Fibroblast of skin of left quadriceps (primary cell): Measurements from ENCODE around the gene SYS1.

Experiments
- DNase-seq, 2 experiments: peaks; one replicate each; pipeline ENCODE4 v3.0.0-alpha.2; 2013; ENCODE audit warnings: low read depth in 2 of 2

SYS1 gene

DNA sequence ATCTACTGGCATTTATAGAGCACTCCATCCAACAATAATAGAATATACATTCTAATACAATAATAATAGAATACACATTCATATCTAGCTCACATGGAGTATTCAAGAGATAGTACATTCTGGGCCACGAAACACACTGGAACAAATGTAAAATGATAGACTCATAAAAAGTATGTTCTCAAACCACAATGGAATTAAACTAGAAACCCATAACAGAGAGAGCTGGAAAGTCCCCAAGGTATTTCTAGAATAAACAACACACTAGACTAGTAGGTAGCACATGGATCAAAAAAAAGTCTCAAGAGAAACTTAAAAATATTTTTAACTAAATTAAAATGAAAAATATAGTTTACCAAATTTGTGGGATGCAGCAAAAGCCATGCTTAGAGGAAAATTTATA lies 24.3 kb downstream of the SYS1 start:
- no peak for DNase-seq

GRCh38 chr20:45390931-45391330 lies 28.0 kb downstream of the SYS1 start:
- no peak for DNase-seq

DNA sequence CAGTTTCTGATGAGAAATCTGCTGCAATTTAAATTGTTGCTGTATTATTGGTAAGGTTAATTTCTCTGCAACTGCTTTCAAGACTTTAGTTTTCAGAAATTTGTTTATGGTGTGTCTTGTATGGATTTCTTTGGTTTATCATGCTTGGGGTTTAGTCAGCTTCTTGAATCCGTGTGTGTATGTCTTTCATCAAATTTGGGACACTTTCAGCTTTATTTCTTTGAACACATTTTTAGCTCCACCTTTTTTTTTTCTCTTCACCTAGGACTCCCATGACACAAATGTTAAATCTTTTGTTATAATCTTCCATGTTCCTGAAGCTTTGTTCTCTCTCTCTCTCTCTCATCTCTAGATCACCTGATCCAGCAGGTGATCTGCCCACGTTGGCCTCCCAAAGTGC lies 28.6 kb downstream of the SYS1 start:
- DNase-seq: no peak

DNA sequence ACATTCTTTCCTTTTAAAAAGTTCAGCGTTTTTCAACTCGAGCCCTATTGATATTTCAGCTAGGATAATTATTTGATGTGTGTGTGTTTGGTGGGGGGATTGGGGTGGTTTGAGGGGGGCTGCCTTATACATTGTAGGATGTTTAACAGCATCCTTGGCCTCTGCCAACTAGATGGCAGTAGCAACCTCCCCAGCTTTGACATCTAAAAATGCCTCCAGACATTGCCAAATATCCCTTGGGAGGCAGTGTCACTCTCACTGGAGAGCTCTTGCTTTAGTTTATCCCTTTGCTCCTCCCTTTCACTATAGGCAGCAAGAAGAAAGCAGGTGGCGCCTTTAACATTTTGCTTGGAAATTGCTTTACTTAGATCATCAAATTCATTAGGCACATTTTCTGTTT lies 29.8 kb downstream of the SYS1 start:
- no peak for DNase-seq

DNA sequence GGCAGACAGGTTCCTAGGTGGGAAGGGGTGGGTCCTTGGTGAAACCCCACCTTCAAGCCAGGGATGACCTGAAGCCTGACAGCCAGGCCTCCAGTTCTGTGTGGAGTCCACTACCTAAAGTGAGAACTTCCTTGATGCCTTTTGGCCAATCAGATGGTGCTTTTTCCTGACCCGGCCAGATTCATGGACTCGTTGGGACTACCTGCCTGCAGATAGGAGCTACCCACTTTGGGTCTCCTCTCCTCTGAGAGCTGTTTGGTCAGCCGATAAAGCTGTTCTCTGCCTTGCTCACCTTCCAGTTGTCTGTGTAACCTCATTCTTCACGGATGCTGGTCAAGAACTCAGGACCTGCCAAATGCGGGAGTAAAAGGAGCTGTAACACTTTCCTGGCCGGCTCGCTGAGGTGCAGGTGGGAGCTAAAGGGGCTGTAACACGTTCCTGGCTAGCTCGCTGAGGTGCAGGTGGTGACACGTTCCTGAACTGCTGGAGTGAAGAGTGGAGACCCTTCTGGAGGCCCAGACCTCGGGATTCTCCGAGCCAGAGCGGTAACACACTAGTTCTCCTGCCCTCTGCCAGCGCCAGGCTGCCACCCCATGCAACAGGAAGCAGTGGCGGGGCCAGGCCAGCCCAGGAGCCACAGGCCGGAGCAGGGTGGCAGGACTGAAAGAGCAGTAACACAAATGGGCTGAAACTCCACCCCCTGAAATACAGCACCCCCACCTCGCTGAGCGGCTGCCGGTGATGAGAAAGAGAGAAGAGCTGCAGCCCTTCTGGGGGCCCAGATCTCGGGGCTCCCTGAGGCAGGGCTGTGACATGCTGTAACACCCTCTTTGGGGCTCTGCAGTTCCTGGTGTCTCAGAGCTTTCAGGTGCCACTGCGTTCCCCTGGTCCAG lies 31.5 kb downstream of the SYS1 start:
- DNase-seq: no peak

- DNase-seq: no peak
Observed at GRCh38 chr20:45395114-45395415, 32.1 kb downstream of the SYS1 start.

- no peak for DNase-seq
Observed at GRCh38 chr20:45399018-45399417, 36.1 kb downstream of the SYS1 start.

DNA sequence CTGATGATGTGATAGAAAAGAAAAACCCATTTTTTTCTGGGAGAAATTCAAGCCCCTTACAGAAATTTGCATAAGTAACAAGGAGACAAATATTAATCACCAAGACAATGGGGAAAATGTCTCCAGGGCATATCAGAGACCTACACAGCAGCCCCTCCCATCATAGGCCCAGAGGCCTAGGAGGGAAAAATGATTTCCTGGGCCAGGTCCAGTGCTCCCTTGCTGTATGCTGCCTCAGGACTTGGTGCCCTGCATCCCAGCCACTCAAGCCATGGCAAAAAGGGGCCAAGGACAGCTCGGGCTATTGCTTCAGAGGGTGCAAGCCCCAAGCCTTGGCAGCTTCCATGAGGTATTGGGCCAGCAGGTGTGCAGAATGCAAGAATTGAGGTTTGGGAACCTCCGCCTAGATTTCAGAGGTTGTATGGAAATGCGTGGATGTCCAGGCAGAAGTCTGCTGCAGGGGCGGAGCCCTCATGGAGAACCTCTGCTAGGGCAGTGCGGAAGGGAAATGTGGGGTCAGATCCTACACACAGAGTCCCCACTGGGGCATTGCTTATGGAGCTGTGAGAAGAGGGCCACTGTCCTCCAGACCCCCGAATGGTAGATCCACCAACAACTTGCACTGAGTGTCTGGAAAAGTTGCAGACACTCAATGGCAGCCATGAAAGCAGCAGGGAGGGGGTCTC lies 37.5 kb downstream of the SYS1 start:
- DNase-seq: no peak

GRCh38 chr20:45402946-45403345 lies 40.0 kb downstream of the SYS1 start:
- DNase-seq: no peak

DNA sequence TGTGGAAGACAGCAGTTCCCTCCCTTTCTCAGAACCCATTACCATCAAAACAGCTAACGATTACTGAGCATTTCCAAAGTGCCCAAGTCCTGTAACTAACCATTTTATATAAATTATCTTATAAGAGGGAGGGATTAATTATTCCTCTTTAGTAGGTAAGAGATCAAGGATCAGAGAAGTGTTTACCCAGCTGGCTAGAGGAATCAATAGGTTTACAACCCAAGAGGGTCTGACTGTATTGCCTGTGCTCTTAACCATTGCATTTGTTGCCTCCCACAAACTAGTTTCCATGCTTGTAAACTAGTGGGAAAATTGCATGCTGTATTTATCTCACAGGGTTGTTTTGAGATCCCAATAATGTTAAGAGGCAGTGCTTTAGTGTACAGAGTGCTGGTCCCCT lies 41.5 kb downstream of the SYS1 start:
- no peak for DNase-seq

DNA sequence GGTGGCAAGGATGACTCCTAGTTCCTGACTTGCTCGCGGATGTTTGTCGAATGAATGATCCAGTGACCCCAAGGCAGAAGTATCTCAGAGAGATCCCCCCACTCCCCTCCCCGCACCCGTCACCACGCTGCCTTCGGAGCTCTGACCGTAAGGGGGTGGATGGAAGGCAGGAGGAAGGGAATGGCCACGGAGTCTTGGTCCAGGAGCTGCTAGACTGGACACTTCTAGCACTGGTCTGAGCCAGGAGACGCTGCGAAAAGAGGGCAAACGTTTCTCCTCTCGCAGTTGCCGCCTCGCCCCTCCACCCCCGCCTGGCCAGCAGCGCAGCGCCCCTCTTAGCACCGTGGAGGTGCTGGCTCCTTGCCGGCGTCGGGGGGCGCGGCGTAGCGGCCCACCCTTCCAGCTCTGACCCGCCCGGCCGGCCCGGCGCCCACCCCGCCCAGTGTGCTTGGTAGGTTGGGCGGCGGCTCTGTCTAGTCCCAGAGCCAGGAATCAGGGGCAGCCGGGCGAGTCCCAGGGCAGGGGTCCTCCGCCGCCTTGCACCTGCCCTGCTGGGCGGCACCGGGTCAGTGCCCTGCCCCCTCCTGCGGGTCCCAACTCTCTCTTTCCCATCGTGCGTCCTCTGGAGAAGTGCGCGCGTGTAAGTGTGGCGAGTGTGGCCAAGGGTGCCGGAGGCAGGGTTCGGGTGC lies 42.8 kb downstream of the SYS1 start:
- no peak for DNase-seq

DNA sequence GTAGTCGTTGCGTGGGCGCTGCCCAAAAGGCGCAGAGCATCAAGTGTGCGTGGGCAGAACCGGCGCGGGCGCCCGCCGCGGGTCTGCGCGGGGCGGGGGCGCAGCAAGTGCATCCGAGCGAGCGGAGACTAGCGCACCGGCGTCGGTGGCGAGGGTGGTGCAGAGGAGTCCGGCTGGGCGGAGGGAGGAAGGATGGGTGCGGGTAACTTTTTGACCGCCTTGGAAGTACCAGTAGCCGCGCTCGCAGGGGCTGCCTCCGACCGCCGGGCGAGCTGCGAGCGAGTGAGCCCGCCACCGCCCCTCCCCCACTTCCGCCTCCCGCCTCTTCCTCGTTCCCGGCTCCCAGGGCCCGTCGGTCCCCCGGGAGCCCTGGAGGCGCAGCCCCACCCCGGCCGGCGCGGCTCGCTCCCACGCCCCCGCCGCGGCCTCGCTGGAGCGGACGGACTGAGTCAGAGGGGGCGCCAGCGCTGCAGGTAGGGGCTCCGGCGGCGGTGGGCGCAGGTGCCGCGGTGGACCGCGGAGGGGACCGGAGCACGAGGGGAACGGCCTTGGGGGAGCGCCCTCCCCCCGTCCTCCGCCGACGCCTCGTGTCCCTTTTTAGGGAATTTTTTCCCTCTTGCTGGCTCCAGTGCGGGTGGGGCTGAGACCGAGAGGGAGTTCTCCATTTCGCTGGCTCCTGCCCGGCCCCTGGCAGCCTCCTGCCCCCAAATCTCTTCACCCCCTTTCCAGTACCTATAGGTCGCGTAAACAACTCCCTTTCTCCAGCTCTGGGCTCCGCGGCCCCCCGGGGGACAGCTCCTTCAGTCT lies 43.5 kb downstream of the SYS1 start:
- DNase-seq: no peak

- DNase-seq: no peak
Observed at GRCh38 chr20:45407067-45407745, 44.2 kb downstream of the SYS1 start.

- DNase-seq: no peak
Observed at GRCh38 chr20:45407783-45408645, 45.1 kb downstream of the SYS1 start, which contains the start of gene DBNDD2. Gene DBNDD2, plus strand, starts transcription at chr20:45408289. Its CDS starts 179 bp downstream, at chr20:45408468.

DNA sequence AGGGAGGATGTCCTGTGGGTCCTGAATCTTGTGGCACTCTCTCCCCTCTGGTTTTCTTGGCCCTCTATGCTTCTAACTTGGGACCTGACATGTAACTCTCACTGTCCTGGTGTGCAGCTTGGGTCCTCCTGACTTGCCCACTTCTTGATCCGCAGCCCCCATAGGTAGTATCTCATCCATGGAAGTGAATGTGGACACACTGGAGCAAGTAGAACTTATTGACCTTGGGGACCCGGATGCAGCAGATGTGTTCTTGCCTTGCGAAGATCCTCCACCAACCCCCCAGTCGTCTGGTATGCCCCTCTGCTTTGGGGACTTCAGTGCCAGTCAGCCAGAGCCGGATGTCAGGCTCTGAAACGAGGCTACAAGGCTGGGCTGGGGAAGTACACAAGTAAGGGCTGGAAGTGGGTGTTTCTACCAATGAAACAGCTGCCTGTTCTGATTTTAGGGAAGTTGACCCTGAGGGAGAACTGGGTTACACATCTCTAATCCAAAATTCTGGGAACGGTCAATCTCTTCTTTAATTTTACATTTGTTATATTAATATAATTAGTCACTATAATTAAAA lies 45.8 kb downstream of the SYS1 start:
- DNase-seq: no peak

GRCh38 chr20:45409521-45410272 lies 46.7 kb downstream of the SYS1 start:
- DNase-seq: no peak

- DNase-seq: no peak
Observed at GRCh38 chr20:45410887-45411286, 47.9 kb downstream of the SYS1 start.

DNA sequence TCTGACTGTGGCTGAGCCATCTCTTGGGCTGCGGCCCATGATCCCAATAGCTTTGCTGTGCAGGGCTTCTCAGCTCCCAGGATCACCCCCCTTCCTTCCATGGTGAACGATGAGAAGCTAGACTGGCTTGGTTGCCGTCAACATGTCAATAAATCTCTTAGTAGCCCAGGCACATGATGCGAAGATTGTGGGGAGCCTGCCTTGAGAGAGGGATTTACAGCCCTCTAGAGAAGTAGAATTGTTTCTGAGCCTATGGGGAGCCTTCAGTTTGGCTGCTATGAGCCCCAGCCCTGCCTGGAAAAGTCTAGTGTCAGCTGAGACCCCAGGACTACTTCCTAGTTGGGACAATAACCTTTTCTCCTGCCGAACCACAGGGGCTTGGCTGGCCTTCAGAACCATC lies 49.7 kb downstream of the SYS1 start:
- no peak for DNase-seq

DNA sequence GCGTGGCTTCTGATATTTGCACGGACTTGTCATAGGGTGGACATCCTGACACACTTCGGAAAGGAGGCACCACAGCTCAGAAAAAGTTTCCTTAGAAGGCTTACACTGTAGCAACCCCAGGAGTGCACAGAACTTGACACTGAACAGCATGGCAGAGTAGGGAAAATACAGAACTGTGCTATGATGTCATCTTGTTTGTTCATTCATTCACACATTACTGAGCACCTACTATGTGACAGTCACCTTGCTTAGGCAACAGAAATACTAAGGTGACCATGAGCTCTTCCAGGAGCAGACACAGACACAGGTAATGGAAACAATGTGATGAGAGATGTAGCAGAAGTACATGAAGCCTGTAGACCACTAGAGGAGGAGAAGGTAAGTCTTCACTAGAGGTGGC lies 50.5 kb downstream of the SYS1 start:
- DNase-seq: no peak
